GM21390 (cell line): ENCODE results near the gene SLC39A3.

Experiments used
- ATAC-seq: cut with Tn5 transposase; IDR thresholded peaks from one replicate; pipeline ENCODE4 v1.9.1; 2021; ENCODE audit not compliant: unreplicated experiment

Gene SLC39A3

DNA sequence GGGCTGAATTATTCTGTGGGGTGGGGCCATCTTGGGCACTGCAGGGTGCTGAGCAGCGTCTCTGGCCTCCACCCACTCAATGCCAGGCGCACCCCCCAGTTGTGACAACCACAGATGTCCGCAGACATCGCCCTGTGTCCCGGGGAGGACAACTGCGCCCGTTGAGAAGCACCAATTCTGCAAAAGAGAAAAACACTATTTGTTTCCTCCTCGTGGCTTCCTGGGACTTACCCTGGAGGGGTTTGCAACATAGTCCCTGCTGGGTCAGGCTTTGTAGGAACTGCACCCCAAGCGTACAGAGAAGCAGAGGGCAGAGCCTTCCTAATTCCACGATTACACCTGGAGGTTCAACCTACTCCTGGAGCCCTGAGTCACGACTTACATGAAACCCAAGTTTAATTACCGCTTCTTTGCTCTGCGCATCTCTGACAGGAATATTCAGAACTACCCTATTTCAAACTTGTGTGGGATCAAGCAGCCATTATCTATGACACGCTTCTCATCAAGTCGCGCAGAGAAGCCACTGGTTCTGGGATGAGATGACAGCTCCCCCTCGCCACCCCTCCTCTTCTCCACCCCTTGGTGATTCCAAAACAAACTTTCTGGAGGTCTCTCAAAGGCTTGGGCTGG, 11.1 kb upstream of the SLC39A3 start:
- no peak for ATAC-seq

DNA sequence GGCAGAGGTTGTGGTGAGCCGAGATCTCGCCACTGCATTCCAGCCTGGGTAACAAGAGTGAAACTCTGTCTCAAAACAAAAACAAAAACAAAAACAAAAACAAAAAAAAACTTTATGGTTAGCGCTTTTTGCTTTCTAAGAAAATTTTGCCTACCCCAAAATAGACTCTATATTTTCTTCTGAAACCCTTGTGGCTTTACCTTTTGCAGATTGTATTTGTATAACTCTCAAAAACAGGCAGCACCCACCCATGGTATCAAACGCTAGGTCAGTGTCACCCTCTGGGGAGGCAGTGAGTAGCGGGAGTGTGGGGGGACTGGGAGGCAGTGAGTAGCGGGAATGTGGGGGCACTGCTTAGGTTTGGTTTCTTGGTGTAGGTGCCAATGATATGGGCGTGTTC, 7.5 kb upstream of the SLC39A3 start:
- no peak for ATAC-seq

DNA sequence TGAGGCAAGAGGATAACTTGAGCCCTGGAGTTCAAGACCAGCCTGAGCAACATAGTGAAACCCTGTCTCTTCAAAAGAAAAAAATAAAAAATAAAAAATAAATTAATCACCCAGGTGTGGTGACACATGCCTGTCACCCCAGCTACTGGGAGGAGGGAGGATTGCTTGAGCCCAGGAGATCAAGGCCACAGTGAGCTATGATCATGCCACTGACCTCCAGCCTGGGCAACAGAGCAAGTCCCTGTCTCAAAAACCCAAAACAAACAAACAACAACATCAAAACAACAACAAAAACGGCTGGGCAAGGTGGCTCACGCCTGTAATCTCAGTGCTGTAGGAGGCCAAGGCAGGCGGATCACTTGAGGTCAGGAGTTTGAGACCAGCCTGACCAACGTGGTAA, 4.3 kb upstream of the SLC39A3 start:
- no peak for ATAC-seq

DNA sequence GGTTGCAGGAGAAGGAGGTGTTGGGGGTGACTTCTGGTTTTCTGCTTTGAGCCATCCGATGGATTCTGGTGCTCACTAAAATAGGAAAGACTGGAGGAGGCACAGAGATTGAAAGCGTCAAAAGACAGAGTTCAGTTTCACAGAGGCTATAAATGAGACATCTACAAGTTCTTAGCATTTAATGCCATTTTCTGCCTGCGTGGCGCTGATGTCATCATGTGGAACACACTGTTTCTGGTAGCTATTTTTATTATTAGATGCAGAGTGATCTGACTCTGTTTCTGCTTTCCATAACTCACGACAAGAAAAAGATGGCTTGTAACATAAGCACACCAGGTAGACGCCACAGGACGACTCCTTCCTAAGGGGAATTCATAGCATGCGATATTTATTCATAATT, 3.3 kb upstream of the SLC39A3 start:
- ATAC-seq = no peak

DNA sequence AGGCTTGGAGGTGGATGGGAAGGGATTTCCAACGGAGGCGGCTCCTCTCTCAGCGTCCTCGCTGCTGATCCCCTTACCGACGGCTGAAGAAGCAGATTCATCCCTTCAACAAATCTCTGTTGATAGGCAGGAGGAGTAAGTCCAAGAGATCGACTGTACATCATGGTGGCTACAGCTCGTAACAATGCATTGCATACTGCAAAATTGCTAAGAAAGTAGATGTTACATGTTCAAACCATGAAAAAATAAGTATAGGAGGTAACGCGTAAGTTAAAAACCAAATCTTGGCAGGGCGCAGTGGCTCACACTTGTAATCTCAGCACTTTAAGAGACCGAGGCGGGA, 468 bp upstream of the SLC39A3 start:
- no peak for ATAC-seq

DNA sequence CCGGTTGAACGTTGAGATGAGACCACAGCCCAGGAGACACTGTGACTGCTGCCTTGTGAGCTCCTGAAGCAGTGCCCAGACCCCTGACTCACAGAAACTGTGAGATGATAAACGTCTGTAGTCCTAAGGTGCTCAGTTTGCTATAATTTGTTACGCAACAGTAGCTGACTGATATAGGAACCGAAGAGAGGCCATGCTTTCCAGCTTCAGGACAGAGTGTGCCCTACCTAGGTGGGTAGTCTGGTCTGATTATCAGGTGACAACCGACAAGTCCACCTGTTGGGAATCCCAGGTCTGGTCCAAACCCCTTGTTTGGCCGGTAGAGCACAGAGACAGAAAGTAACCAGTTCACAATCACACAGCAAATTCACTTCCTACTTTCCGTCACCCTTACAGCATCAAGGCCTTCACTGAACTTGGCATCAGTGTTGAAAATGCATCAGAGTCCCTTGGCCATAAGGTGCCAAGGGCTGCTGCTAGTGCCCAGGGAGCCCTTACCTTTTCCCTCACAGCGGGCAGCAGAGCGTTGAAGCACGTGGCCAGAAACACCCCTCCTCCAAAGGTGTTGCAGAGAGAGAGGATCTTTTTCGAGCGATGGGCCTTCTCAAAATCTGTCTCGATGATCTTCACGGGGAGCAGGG, 3.1 kb downstream of the SLC39A3 start:
- ATAC-seq = no peak

DNA sequence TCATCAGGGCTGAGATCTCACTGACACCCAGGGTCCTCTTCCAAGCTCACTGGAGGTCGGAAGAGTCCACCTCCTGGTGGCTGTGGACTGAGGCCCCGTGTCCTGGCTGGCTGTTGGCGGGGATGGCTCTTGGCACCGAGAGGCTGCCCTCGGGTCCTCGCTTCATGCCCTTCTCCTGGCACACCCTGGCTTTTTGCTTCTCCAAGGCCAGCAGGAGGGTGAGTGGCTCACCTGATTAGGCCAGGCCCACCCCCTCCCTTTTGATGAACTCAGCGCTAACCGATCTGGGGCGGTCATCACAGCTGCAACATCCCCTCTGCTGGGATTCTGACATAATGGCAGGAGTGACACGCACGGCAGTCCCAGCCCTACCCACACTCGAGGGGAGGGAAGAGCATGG, 4.4 kb downstream of the SLC39A3 start:
- no peak for ATAC-seq

DNA sequence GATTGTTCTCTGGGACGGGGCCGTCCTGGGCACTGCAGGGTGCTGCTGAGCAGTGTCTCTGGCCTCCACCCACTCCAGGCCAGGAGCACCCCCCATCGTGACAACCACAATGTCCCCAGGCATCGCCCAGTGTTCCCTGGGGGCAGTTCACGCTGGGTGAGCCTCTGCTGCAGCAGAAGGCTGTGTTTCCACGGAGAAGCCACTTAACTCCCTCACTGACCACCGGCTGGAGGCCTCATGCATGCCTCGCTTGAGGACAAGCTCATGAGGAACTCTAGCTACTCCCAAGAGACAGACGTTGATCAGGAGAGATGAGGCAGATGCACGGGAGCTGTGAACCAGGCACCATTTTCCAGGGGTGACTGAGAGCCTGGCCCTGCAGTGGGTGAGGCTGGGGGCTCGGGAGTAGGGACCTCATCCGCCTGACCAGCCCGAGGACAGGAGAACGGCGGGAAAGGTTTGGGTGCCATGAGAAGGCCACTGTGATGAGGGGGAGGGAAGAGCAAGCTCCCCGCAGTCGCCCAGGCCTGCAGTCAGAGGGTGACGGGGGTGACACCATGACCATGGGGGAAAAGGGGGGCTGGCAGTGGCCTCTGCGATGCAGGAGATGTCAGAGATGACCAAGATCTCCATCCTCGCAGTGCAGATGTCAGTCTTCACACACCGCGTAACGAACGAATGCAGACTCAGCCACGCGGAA, 5.1 kb downstream of the SLC39A3 start:
- no peak for ATAC-seq

DNA sequence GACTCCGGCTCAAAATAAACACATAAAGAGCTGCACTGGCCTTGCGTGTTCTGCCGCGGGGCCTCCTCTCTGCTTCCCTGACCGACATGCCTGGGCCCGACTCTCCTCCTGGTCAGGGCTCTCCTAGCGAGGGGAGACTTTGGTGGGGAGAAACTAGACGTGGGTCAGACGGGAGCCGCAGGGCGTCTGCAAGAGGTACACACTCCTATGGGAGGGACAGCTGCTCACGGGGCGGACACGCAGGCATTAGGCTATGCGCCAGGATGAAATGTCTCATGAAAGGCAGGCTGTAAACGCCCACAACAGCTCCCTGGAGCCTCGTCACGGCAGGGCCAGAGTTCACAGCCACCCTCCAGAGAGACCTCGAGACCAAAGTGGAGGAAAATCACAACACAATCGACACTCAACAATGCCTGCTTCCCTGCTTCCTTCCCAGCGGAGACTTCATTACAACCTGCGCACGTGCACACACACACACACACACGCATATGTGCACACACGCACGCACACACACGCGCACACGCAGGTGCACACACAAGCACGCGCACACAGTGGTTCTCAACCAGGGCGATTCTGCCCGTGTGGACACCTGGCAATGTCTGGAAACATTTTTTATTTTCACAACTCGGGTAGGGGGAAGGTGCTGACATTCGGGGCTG, 5.8 kb downstream of the SLC39A3 start:
- ATAC-seq = no peak

DNA sequence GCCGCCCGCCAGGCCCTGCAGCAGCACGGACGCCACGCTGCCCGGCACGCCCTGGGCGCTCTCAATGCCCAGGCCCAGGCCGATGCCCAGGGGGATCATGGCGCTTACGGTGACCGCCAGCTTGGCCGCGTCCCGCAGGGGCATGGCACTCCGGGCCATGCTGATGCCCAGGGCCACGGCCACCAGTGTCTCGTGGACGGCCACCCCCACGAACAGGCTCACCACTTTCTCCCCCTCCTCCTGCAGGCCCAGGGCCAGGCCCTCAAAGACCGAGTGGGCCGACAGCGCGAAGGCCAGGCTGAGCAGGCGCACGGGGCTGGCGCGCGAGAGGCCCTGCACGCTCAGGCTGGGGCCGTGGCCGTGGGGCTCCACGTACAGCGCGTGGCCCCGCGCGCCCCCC, 6.9 kb downstream of the SLC39A3 start:
- no peak for ATAC-seq

DNA sequence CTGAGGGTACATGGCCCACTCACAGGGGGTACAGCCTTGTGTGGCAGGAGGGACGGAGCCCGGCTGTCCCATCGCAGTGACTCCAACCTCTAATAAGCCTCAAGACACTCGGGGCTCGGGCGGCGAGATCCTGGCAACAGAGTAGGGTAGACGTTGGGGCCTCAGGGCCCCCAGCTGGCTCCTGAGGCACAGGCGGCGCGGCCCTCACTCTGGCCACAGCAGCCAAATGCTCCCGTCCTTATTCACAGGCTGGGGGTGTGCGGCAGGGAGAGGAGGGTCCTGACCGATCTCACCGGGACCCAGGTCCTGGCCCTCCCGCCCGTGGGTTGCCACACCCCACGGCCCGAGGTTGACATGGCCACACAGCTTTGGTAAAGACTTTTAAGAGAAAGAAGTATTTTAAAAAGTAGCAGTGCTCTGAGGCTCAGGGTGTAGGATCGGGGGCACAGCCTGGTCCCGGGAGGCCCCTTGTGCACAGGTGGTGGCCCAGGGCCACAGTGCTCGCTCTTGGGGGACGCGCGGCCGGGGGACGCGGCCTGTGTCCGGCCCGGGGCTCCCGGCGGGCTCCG, 7.6 kb downstream of the SLC39A3 start:
- ATAC-seq = no peak

DNA sequence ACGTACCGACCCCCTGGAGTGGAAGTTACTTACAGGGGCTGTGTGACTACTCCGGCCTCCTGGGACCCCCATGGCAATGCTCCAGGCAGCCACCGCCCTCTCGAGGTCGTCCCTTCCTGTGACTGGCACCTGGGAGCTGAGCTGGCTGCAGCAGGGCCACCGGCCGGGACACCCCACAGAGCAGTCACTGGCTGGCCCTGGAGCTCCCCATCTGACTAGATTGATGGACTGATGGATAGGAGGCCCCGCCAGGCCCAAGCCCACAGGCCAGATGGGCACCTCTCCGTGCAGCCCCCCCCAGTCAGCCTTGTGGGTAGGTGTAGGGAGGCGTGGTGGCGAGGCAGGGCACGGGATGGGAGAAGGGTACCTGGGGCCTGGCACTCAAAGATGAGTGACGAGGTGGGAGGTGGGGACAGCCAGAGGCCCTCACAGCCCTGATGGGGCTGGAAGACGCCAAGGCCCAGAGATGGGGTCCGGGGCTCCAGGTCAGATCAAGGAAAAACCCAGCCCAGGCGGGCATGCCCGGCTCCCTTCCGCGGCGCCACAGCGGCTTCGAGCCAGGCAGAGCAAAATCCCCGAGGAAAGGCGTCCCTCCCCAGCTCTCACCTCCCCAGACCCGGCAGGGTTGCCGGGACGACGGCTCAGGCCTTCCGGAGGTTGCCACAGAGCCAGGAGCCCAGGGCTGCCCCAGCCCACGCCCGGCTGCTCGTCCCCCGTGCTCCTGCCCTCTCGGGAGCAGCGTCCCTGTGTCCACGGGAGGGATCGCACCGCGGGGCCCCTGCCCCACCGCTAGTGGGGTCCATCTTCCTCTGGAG, 8.4 kb downstream of the SLC39A3 start:
- no peak for ATAC-seq

DNA sequence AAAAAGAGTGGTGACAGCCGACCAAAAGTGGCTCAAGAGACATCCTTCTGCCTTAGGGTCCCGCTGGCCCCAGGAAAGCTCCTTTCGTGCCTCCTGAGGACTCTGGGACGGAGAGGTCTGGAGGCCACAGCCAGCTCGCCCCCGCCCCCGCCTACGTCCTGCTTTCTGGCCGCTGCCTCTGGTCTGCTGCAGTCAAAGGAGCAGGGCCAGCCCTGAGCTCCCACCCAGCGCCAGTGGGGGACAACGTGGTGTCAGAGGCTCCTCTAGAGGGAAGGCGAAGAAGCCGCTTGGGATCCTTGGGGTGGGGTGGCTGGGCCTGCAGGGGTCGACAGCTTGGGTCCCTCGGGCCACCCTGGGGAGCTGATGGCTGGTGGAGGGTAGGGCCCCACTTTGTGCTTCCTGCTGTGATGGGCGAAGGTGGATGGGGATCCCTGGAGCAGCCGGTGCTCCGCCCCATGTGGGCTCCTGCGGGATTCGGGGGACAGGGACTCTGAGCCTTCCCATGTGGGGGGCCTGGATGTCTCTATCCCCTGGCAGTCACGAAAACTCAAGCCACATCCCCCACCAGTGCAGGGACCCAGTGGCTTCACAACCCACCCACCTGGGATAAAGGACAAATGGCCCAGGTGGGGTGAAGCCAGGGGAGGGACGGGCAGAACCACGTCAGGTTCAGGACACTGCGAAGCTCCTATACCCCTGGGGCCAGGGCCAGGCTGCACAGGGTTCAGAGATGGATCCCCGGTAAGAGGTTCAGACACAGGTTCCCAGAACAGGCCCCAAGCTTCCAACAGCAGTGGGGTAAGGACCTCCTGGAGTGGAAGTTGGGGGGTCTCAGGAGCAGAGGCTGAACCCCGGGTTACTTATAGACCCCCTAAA, 9.6 kb downstream of the SLC39A3 start:
- ATAC-seq = no peak

DNA sequence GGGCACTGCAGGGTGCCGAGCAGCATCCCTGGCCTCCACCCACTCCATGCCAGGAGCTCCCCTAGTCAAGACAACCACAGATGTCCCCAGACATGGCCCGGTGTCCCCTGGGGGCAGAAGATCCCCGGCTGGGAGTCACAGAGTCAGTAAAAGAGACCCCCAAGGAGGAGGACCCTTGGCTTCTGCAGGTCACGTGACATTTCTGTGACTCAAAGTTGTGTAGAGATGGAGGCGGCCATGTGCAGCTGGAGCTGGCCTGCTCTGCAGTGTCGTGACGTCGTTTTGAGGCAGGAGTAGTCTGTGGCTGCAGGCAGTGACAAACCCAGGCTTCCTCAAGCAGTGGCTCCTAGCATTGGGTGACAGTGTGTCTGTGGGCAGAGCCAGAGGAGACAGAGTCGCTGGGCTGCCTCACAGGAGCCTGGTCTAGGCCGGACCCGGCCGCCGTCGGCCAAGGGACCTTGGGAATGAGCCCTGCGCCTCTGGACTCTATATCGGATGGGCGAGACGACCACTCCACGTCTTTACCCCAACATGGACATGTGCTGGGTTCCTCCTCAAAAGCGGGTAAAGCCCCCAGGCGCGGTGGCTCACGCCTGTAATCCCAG, 10.9 kb downstream of the SLC39A3 start:
- ATAC-seq = no peak

DNA sequence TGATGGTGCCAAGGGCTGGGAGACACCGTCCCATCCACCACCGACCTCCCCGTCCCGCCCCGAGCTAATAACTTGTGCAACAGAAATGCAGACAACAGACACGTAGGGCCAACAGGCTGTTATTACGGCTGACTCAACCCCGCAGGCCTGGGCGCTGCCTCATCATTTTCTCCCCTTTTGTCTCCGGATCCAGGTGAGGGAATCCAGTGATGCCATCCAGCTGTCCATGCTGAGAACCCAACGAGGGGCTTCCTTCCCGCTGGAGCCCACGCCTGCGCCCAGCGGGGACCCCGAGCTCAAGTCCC, 12.2 kb downstream of the SLC39A3 start:
- no peak for ATAC-seq

DNA sequence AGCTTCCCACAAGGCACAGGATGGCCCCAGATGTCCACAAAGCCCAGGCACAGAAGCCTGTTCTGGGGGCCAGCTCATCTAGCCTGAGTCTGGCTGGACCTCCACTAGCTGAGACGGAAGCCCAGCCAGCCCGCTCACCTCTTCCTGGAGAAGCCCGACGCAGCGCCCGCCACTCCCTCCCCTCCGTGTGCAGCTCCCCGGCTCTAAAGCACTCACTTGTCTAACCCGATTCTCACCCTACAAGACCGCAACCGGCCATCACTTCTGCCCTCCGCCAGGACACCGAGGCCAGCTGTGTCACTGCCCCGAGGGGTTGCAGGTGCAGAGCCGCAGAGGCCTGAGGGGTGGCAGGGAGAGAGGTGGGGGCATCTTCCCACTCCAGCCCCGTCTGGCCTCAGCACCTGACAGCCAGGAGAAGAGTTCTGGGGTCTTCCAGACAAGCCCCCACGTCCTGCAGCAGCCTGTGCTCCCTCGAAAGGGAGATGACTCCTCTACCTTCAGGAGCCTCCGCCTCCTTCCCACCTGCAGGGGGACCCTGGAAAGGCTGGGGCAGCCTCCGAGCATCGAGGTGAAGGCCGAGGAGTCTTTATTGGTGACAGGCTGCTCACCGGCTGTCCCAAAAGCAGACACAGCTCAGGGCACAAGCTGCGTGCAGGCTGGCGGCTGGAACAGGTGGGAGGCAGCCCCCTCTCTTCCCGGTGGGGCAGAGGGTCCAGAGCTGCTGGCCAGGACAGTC, 12.7 kb downstream of the SLC39A3 start:
- ATAC-seq = no peak

DNA sequence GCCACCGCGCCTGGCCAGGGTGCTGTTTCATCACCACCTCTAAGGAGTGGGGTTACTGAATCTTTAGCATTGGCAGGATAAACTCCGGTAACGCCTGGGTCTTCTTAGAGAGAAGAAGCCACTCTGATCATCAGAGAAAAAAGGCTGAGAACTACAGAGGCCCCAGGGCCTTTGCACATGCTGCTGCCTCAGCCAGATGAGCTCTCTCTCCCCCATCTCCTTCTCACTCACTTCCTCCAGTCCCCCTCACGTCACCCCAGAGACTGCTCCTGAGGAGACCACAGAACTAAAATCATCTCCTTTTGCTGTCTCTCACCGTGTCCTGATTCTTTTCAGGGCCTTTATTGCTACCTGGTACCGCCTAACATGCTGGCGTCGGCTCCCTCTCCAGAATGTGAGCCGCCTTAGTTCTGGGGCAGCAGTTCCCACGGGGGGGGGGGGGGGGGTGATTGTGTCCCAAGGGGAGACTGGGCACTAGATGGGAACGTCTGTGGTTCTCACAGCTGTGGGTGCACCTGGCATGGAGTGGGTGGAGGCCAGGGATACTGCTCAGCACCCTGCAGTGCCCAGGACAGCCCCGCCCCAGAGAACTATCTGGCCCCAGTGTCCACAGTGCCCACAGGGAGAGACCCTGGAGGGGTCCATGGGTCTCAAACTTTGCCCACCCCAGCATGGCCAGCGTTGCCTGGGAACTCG, 13.5 kb downstream of the SLC39A3 start:
- ATAC-seq = no peak

DNA sequence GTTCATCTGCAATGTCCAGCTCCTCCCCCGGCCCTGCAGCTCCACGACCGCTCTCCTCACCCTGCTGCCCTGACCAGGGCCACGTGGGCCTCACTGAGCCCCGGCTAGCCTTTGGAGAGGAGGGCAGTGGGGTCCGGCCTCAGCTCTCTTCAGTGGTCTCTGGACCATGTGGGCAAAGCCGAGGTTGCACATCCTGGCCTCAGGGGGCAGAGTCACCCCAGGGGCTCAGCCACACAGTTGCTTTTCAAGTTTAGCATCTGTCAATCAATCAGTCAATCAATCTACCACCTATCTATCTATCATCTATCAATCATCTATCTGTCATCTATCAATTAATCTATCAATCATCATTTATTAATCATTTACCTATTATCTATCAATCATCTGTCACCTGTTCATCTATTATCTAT, 15.7 kb downstream of the SLC39A3 start:
- ATAC-seq = no peak
